HG03045 (cell line): Measurements from ENCODE around the gene SMPD3.
"Not testable (repeated sequence)": the region's sequence is repeated elsewhere in the genome, so short reads cannot be mapped to it uniquely, and the experiment has no call there.

Experiments
- ATAC-seq: cut with Tn5 transposase; IDR thresholded peaks from one replicate; pipeline ENCODE4 v1.9.1; 2021; ENCODE audit warnings: mild to moderate bottlenecking, moderate library complexity; ENCODE audit not compliant: unreplicated experiment

SMPD3 gene

GRCh38 chr16:68448360-68448970 is at the start of gene SMPD3:
TSS of gene SMPD3 (minus strand) at chr16:68448508. CDS start at chr16:68372181, 76,327 bp downstream.
- ATAC-seq = peak; percentile 93

- no peak for ATAC-seq
These were observed 48.4 kb upstream of the SMPD3 start for GRCh38 chr16:68496689-68497088.

GRCh38 chr16:68494261-68494660 is 46.0 kb upstream of the SMPD3 start:
- not testable (repeated sequence) for ATAC-seq

- ATAC-seq = no peak
These were observed 45.2 kb upstream of the SMPD3 start for GRCh38 chr16:68493412-68494070.

- no peak for ATAC-seq
These were observed 44.5 kb upstream of the SMPD3 start for GRCh38 chr16:68492543-68493411.

- no peak for ATAC-seq
These were observed 43.8 kb upstream of the SMPD3 start for GRCh38 chr16:68492151-68492542.

GRCh38 chr16:68491576-68491950 is 43.3 kb upstream of the SMPD3 start:
- no peak for ATAC-seq

- no peak for ATAC-seq
These were observed 42.7 kb upstream of the SMPD3 start for GRCh38 chr16:68490829-68491575.

GRCh38 chr16:68490358-68490757 is 42.0 kb upstream of the SMPD3 start:
- ATAC-seq = no peak

GRCh38 chr16:68488554-68488953 is 40.2 kb upstream of the SMPD3 start:
- ATAC-seq = no peak

GRCh38 chr16:68487669-68488068 is 39.4 kb upstream of the SMPD3 start:
- ATAC-seq = no peak

GRCh38 chr16:68487203-68487514 is 38.9 kb upstream of the SMPD3 start:
- ATAC-seq = no peak

GRCh38 chr16:68486502-68487202 is 38.3 kb upstream of the SMPD3 start:
- ATAC-seq = no peak

GRCh38 chr16:68481636-68482035 is 33.3 kb upstream of the SMPD3 start:
- no peak for ATAC-seq

GRCh38 chr16:68480084-68480995 is 32.0 kb upstream of the SMPD3 start:
- no peak for ATAC-seq

GRCh38 chr16:68479271-68479670 is 31.0 kb upstream of the SMPD3 start:
- ATAC-seq = no peak

GRCh38 chr16:68478526-68479250 is 30.4 kb upstream of the SMPD3 start:
- no peak for ATAC-seq

GRCh38 chr16:68475071-68475470 is 26.8 kb upstream of the SMPD3 start:
- no peak for ATAC-seq
